GM12874 (cell line): Measurements from ENCODE around the gene COQ8A.

Experiments
- TF ChIP-seq, protein P1 (sequence below): IDR thresholded peaks from 2 replicates; pipeline ENCODE4 v1.5.1; 2011; ENCODE audit warnings: low read depth, mild to moderate bottlenecking, control low read depth, low read length, moderate library complexity; ENCODE audit not compliant: insufficient read depth

Gene COQ8A

DNA sequence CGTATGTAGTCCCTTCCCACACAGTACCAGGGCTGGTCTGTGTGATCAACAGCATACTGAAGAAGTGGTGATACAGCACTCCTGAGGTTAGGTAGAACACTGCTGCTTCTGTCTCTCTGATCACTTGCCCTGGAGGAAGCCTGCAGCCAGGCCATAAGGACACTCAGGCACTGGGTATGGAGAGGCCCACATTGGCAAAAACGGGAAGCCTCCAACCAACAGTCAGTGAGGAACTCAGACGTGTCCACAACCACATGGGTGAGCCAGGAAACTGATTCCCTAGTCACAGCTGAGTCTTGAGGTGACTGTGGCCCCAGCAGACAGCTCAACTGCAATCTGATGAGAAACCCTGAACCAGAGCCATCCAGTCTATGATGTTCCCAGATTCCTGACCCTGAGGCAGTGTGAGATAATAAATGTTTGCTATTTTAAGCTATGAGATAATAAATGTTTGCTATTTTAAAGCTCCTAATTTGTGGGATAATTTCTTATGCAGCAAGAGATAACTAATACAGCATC, 62.5 kb downstream of the COQ8A start:
- TF ChIP-seq, protein P1, sequence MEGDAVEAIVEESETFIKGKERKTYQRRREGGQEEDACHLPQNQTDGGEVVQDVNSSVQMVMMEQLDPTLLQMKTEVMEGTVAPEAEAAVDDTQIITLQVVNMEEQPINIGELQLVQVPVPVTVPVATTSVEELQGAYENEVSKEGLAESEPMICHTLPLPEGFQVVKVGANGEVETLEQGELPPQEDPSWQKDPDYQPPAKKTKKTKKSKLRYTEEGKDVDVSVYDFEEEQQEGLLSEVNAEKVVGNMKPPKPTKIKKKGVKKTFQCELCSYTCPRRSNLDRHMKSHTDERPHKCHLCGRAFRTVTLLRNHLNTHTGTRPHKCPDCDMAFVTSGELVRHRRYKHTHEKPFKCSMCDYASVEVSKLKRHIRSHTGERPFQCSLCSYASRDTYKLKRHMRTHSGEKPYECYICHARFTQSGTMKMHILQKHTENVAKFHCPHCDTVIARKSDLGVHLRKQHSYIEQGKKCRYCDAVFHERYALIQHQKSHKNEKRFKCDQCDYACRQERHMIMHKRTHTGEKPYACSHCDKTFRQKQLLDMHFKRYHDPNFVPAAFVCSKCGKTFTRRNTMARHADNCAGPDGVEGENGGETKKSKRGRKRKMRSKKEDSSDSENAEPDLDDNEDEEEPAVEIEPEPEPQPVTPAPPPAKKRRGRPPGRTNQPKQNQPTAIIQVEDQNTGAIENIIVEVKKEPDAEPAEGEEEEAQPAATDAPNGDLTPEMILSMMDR: no peak

DNA sequence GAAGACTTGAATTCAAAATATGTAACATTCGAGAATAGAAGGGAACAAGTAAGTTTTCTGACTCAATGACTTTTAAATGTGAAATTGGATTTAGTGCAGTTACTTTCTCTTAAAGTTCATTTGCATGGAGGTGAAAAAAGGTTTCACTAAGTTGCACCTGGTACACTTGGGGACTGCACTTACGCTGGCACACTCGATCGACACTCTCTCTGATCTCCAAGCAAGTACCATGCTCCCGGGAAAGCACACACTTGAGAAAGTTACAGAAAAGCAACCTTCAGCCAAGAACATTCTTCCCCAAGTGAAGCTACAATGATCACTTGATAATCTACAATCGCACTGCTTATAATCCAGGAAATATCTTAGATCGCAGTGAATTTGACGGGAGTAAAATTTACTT, 63.1 kb downstream of the COQ8A start:
- TF ChIP-seq, protein P1: no peak

DNA sequence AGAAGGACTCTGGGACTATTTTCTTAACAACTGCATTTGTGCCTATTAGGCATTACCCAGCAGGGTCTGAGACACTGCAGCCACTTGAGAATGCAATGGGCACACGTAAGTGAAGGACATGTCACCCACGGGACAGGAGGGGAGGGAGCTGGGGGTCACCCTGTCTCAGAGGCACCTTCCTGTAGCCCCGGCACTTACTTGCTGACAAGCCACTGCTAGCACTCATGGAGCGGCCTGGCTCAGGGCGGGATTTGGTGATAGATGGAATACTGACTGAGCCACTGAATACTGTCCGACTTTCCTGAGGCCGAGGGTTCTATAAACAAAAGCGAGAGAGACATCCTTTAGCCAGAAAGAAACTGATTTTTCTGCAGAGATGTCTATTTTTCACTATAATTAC, 64.7 kb downstream of the COQ8A start:
- TF ChIP-seq, protein P1: no peak

DNA sequence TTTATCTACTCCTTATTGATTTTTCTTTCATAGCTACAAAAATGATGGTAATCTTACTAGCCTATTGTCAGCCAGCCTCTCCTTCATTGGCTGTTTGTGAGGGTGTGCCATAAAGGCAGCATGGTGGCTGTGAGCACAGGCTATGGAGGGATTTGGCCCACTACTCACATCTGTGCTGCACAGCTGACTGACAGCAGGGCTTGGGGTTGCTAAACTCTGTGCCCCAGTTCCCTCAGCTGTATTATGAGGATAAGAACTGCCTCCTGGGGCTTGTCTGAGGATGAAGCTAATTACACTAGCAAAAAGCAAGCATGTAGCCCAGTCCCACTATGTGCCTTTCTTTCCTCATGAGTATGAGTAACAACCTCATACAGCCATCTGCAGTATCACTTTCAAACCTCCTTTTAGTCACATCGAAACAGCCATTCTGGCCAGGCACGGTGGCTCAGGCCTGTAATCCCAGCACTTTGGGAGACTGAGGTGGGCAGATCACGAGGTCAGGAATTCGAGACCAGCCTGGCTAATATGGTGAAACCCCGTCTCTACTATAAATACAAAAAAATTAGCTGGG, 66.2 kb downstream of the COQ8A start:
- TF ChIP-seq, protein P1: no peak

DNA sequence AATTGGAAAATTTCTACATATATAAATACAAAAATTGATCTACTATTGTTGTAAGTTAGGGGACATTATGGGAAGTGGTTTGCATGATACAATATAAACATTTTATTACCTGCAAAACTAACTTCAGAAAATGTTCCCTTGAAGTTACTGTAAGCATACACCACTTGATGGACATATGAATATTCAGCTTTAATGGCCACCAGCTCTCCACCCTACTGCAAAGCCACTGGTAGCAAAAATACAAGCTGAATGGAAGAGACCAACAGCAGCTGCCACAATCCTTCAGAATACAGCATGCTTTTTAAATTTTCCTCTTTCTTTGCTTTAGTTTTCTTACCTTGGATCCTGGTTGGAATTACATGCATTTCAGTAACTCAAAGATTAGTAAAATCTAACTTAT, 69.8 kb downstream of the COQ8A start:
- TF ChIP-seq, protein P1: no peak

DNA sequence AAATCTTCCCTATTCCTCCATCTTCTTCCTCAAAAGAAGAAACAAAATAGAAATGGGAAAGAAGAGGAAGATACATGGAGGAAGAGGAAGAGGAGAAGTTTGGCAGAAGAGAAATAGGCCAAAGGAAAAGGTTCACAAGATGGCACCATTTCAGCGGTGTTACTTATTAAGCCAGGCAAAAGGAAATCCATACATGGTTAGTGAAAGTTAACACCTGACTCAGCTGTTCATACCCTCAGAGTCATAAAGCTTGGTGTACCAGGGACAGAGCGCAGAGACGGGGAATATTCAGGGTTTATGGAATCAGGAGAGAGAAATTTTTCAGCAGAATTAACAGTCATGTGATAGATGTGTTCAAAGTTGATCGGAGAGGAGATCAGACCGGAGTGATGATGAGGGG, 70.6 kb downstream of the COQ8A start:
- TF ChIP-seq, protein P1: no peak

DNA sequence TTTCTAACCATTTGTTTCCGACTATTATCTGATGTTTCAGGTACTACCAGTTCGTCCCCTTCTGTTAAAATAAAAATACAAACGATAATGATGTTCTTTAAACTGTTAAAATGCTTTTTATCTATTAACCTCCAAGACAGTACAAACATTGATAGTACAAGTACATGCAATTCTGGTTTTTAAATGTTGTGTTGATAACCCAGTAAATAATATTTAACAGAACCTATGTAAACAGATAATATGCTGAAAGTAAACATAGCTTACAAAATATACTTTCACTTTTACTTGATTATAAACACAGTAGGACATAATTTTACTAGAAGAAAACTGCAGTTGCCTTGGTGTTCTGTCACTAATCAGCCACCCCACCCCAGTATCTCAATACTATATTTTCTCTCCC, 76.9 kb downstream of the COQ8A start:
- TF ChIP-seq, protein P1: no peak
